Esophagus (tissue), 2 donors: ENCODE measurements around the gene SLC8A1. TPM values are rescaled to one million over a fixed set of nuclear protein-coding genes. Genes with fewer than 3 reads are reported as not detected.

Source experiments
- H3K27ac ChIP-seq, 2 donors: one replicate each; pipeline ENCODE4 v1.5.1; 2013; ENCODE audit warnings: low read depth in 2 of 2, mild to moderate bottlenecking in 2 of 2, inconsistent platforms in 1 of 2, low read length in 1 of 2, moderate library complexity in 1 of 2
- H3K27me3 ChIP-seq, 2 donors: one replicate each; pipeline ENCODE4 v1.6.1; 2013; ENCODE audit warnings: low read length in 2 of 2, control low read depth in 1 of 2, mild to moderate bottlenecking in 1 of 2; ENCODE audit not compliant: insufficient read depth in 2 of 2, control insufficient read depth in 1 of 2
- H3K36me3 ChIP-seq, 2 donors: one replicate each; pipeline ENCODE4 v1.6.1; 2013; ENCODE audit warnings: low read length in 1 of 2; ENCODE audit not compliant: control insufficient read depth in 2 of 2, insufficient read depth in 2 of 2
- H3K4me1 ChIP-seq, 2 donors: one replicate each; pipeline ENCODE4 v1.6.1; 2013; ENCODE audit warnings: low read length in 1 of 2; ENCODE audit not compliant: control insufficient read depth in 2 of 2, insufficient read depth in 2 of 2
- H3K4me3 ChIP-seq, 2 donors: one replicate each; pipeline ENCODE4 v1.5.1; 2013; ENCODE audit warnings: low read length in 2 of 2, mild to moderate bottlenecking in 2 of 2, low read depth in 1 of 2, moderate library complexity in 1 of 2
- H3K9me3 ChIP-seq, 2 donors: one replicate each; pipeline ENCODE4 v1.6.1; 2013; ENCODE audit warnings: mild to moderate bottlenecking in 2 of 2, low read depth in 1 of 2, low read length in 1 of 2, moderate library complexity in 1 of 2; ENCODE audit not compliant: control insufficient read depth in 2 of 2, insufficient read depth in 1 of 2
- WGBS, 2 donors: extraction: QIAGEN DNeasy Blood & Tissue Kit; methylation state at CpG; one replicate each; pipeline ENCODE4 v1.1.7; 2013; 5-methylcytosine and 5-hydroxymethylcytosine counted together
- polyA plus RNA-seq, 2 donors: library from polyadenylated mRNA; stranded (reverse); fragments of 200-250 nt; gene quantifications; one replicate each; pipeline ENCODE4 v1.2.3, GENCODE V29; 2013
- donor health status: healthy with polysubstance abuse.
- donor health status: Bipolar disorder and iron deficiency.

Gene SLC8A1
- polyA plus RNA-seq, 2 donors: 0.26 to 0.73 TPM

- no peak overlapping the region for H3K4me3 ChIP-seq
- no peaks in the 10 kb centered on the region for H3K36me3 ChIP-seq
- no peaks in the 10 kb centered on the region for H3K4me1 ChIP-seq
- H3K27me3 ChIP-seq: no peaks in the 10 kb centered on the region
- no peaks in the 10 kb centered on the region for H3K9me3 ChIP-seq
- 74 to 92% methylated on average over 2 of the region's 2 CpGs for WGBS, 2 donors
- H3K27ac ChIP-seq: no peak overlapping the region
These were observed 152.1 kb downstream of the SLC8A1 start for GRCh38 chr2:40299781-40300180.

DNA sequence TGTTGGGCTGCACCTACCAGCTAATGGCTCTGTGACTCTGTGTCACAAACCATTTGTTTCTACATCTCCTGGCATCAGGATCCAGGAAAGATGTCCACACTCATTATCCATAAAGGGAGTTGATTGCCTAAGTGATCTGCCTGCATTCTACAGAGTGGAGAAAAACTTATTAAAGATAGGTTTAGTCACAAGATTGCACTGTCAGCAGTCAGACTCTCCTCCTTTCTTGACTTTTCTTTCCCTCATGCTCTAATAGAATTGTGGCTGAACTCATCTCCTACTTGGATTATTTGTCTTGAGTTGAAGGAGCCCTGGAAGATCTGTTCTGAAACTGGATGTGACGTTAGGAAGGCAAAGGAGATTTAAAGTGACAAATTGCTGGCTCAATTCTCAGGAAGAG, 152.7 kb downstream of the SLC8A1 start:
- Histone ChIP-seq H3K4me3 (no peak overlapping the region), H3K27me3 (no peaks in the 10 kb centered on the region), H3K36me3 (no peaks in the 10 kb centered on the region), H3K9me3 (no peaks in the 10 kb centered on the region), H3K4me1 (no peaks in the 10 kb centered on the region), H3K27ac (no peak overlapping the region)
- WGBS, 2 donors: 45 to 54% methylated on average over 1 of the region's 1 CpG

DNA sequence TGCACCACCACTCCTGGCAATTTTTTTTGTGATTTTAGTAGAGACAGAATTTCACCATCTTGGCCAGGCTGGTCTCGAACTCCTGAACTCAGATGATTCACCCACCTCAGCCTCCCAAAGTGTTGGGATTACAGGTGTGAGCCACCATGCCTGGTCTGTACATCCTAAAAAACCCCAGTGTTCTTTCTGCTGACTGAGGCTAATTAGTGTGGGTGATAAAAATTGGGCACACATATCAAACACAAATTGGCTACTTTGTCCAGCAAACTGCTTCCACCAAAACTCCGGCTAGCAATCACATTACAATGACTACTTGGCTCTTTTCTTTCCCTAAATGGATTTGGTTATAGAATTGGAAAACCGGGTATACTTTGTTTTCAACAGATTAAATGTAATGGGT, 153.9 kb downstream of the SLC8A1 start:
- H3K27ac ChIP-seq: no peak overlapping the region
- 88 to 95% methylated on average over 3 of the region's 3 CpGs for WGBS, 2 donors
- no peaks in the 10 kb centered on the region for H3K36me3 ChIP-seq
- H3K27me3 ChIP-seq: no peaks in the 10 kb centered on the region
- H3K4me3 ChIP-seq: no peak overlapping the region
- no peaks in the 10 kb centered on the region for H3K4me1 ChIP-seq
- H3K9me3 ChIP-seq: no peaks in the 10 kb centered on the region

DNA sequence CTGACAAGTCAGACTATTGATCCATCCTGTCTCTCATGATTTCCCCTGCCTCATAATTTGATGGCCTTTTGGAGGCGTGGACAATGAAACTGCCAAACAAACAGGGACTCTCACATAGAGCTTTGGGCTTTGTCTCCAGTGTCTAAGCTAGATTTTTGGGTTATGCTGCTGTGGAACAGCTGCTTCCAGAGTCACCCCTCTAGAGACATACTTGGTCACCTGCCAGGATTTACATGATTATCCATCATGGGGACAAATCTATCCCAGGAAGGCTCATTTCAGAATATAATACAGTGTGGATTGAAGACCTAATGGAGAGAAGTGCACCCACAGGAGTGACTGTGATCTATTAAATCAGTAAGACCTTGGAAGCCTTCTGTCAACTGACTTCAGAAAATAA, 159.6 kb downstream of the SLC8A1 start:
- H3K9me3 ChIP-seq: no peaks in the 10 kb centered on the region
- H3K27ac ChIP-seq: no peak overlapping the region
- 80 to 89% methylated on average over 1 of the region's 1 CpG for WGBS, 2 donors
- no peaks in the 10 kb centered on the region for H3K36me3 ChIP-seq
- H3K4me3 ChIP-seq: no peak overlapping the region
- H3K27me3 ChIP-seq: no peaks in the 10 kb centered on the region
- H3K4me1 ChIP-seq: no peaks in the 10 kb centered on the region

DNA sequence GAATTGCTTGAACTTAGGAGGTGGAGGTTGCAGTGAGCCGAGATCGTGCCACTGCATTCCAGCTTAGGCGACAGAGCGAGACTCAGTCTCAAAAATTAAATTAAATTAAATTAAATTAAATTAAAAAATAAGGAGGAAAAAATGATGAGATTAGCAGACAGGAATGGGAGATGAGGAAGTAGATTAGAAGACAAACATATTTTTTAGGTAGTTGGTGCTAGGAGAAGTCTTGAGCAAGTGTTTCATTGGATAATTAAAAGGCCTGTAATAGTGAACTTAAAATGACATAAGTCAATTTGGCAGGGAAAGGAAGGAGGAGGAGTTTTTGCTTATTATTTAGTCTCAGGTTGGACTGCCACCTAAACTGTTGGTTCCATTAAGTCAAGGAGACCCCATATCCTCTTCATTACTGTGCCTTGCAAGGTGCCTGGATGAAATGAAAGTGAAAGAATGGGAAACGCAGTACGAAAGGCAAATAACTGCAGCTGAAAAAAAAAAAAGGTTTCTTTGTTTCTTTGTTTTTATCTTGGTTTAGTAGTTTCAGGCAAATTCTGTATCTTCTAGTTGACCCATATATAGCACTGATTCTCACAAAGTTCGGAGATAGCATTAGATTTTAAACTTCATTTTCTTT, 162.0 kb downstream of the SLC8A1 start:
- Histone ChIP-seq H3K4me3 (no peak overlapping the region), H3K9me3 (no peaks in the 10 kb centered on the region), H3K4me1 (no peaks in the 10 kb centered on the region), H3K27ac (no peak overlapping the region), H3K27me3 (no peaks in the 10 kb centered on the region), H3K36me3 (no peaks in the 10 kb centered on the region)
- WGBS, 2 donors: 84 to 86% methylated on average over 7 of the region's 7 CpGs

DNA sequence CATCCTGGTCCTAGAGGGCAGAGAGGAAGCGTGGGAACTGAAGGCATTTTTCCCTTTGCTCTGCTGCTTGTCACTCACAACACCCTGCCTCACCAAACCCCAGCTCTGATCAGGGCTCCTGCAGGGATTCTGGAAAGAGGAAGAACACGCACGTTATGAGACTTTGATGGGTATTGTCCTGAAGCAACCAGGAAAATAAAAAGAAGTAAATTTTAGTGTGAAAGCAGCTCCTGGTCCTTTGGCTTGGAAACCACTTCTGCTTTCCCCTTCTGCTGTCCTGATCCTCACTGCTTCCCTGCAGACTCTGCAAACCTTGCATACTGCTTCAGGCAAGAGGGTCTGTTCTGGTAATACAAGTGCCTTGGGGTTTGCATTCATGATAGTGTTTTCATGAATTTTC, 164.1 kb downstream of the SLC8A1 start:
- H3K27me3 ChIP-seq: no peaks in the 10 kb centered on the region
- no peaks in the 10 kb centered on the region for H3K9me3 ChIP-seq
- H3K36me3 ChIP-seq: no peaks in the 10 kb centered on the region
- no peak overlapping the region for H3K4me3 ChIP-seq
- H3K4me1 ChIP-seq: no peaks in the 10 kb centered on the region
- H3K27ac ChIP-seq: no peak overlapping the region
- 62 to 78% methylated on average over 3 of the region's 3 CpGs for WGBS, 2 donors

DNA sequence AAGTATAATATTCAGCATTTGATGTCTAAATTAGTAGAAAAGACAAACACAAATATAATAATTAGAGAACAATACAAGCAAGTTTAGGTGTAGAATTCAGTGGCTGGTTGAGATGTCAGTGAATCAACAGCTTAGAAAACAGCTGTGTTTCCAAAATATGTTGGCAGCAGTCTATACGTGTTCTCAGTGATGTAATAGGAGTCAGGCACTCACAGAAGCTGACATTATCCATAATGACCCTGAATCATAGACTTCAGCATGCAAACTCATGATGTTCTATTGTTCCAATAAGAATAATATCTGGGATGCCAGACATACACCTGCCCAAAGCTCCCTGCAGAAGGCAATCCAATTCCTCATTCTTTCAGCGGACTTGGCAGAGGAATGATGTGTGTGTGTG, 164.7 kb downstream of the SLC8A1 start:
- H3K27ac ChIP-seq: no peak overlapping the region
- no peaks in the 10 kb centered on the region for H3K36me3 ChIP-seq
- H3K9me3 ChIP-seq: no peaks in the 10 kb centered on the region
- no peak overlapping the region for H3K4me3 ChIP-seq
- 47 to 51% methylated on average over 2 of the region's 2 CpGs for whole genome bisulfite sequencing, 2 donors
- H3K27me3 ChIP-seq: no peaks in the 10 kb centered on the region
- H3K4me1 ChIP-seq: no peaks in the 10 kb centered on the region

GRCh38 chr2:40286721-40287120, 165.2 kb downstream of the SLC8A1 start:
- H3K4me1 ChIP-seq: no peaks in the 10 kb centered on the region
- no peaks in the 10 kb centered on the region for H3K36me3 ChIP-seq
- no peaks in the 10 kb centered on the region for H3K9me3 ChIP-seq
- no peaks in the 10 kb centered on the region for H3K27me3 ChIP-seq
- H3K4me3 ChIP-seq: no peak overlapping the region
- H3K27ac ChIP-seq: no peak overlapping the region
- WGBS, 2 donors: 63 to 68% methylated on average over 3 of the region's 3 CpGs

DNA sequence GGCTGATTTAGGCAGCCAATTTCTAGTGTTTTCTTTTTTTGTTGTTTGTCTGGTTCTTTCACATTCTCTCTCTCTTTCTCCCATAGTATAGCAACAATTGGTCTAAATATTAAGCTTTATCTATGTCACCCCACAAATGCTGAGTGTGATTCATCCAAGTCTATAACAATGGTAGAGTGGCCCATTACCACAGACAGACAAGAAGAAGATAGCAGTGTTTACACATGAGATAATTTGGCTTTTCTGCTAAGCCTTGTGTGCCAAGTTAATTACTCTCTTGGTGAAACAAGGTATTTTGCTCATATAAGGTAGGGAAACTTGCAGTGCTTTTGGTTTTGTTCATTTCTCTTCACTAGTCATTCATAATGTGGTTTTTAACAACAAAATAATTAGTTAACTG, 166.5 kb downstream of the SLC8A1 start:
- Histone ChIP-seq H3K4me1 (no peaks in the 10 kb centered on the region), H3K27ac (no peak overlapping the region), H3K4me3 (no peak overlapping the region), H3K36me3 (no peaks in the 10 kb centered on the region), H3K9me3 (no peaks in the 10 kb centered on the region), H3K27me3 (no peaks in the 10 kb centered on the region)

DNA sequence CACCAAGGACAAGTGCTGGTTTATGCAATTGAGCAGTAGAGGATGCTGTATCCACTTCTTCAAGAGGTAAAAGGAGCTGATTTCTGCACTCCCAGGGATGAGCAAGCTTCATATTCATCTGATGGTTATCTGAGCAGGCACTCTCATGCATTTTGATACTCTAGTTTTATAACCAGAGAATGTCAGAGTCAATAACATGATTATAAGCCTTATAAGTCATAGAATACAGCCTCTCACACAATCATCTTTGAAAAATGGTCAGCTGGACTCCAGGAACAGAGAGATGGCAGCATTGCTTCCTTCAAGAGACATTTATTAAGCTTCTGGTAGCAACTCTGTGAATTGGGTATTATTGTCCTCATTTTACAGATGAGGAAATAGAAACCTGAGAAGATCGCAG, 167.1 kb downstream of the SLC8A1 start:
- no peaks in the 10 kb centered on the region for H3K9me3 ChIP-seq
- H3K4me1 ChIP-seq: no peaks in the 10 kb centered on the region
- H3K27ac ChIP-seq: no peak overlapping the region
- no peak overlapping the region for H3K4me3 ChIP-seq
- no peaks in the 10 kb centered on the region for H3K36me3 ChIP-seq
- 86 to 96% methylated on average over 1 of the region's 1 CpG for WGBS, 2 donors
- no peaks in the 10 kb centered on the region for H3K27me3 ChIP-seq
